Right ventricle myocardium superior (tissue), 1 donor: Measurements from ENCODE around the gene SMIM5. TPM values are rescaled to one million over a fixed set of nuclear protein-coding genes. Genes with fewer than 3 reads are reported as not detected.
"Not testable (repeated sequence)": the region's sequence is repeated elsewhere in the genome, so short reads cannot be mapped to it uniquely, and the experiment has no call there.

Experiments
- ATAC-seq: fragments of 200-7000 bp; cut with Tn5 transposase; one replicate; pipeline ENCODE4 v1.9.1; 2020; ENCODE audit warnings: mild to moderate bottlenecking; ENCODE audit not compliant: poor library complexity
- DNase-seq: peaks from one replicate; pipeline ENCODE4 v3.0.0-alpha.2; 2020
- intact Hi-C: fragments of 100-400 bp; cut with DNase I; formaldehyde crosslinking; loops from one replicate; pipeline ENCODE4 v1.11.2; 2022
- total RNA-seq: library from RNA; stranded (reverse); fragmentation: NEBNext Ultra II Directional; extraction: Animal tissue kit (Norgen Biotek cat#: 25700); gene quantifications from one replicate; pipeline ENCODE4 v1.2.1, GENCODE V29; 2021
- donor health status: DM: no; HTN: yes; CAD: no; lungs with severe emphysema.

The SMIM5 gene
- total RNA-seq, 1 donor from 2014 or later: 12.5 TPM

DNA sequence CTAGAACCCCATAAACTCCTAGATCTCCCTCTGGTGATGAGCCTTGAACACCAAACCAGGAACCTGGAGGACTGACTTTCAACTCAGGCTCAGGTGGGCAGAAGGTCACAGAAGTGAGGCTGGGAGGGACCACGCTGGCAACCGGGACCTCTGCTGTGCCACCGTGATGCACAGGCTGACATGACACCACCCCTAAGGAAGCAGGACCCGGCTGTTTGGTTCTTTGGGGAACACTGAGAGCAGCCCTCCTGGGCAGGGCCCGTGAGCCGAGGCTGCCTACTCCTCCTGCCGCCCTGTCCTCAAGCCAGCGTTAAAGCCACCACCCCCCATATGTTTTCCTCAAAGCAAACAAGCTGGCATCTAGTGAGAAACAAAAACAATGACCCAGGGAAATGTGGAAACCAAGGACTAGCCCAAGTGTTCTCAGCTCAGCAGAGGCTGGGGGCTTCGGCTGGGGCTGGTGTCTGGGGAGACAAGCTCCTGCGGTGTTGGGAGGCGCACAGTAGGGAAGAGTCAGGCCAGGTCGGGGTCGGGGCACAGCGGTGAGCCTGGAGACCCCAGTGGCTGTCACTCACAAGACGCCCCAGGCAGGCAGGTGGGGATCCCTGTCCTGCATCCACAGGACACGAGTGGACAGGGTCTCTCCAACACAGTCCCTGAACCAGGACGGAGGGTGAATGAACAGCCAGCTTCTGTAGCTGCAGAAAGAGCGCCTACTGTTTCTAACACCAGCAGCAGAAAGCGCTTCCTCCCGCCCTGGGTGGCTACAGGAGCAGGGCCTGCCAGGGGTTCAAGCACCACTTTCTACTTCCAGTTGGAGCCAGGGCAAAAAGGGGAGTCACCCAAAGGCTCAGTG is 1.7 kb downstream of the SMIM5 start:
- ATAC-seq: no peak
- DNase-seq: no peak
- intact Hi-C loops: loop anchor here (5.0 kb wide), 1 partner anchor 117 kb away; no protein-coding TSS in a partner anchor

DNA sequence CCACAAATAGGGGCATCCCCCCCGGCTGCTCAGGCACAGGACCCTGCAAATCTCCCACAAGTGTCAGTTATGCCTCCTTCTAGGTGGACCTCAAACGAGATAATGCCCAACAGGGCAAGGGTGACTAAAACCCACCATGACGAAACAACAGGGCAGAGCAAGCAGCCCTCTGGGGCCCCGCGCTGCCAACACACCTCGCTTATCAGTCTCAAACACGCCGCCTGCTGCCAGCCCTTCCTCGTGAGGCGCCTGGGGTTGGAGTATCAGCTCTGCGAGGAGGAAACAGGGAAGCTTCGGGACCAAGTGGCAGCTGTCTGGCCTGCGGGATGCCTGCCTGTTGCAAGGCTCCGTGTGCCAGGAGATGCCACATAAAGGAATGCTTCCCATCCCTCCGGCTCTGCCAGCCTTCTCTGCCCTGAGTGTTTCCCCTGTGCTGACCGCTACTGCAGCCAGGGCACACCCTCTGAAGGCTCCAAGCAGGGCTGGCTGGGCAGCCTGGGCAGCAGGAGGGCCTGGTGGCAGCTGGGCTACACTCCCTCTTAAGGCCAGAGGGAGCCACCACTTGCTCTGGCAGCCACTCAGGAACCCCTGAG is 2.5 kb downstream of the SMIM5 start:
- ATAC-seq: peak; percentile 35
- DNase-seq: peak; percentile 73
- intact Hi-C loops: no loop called here

DNA sequence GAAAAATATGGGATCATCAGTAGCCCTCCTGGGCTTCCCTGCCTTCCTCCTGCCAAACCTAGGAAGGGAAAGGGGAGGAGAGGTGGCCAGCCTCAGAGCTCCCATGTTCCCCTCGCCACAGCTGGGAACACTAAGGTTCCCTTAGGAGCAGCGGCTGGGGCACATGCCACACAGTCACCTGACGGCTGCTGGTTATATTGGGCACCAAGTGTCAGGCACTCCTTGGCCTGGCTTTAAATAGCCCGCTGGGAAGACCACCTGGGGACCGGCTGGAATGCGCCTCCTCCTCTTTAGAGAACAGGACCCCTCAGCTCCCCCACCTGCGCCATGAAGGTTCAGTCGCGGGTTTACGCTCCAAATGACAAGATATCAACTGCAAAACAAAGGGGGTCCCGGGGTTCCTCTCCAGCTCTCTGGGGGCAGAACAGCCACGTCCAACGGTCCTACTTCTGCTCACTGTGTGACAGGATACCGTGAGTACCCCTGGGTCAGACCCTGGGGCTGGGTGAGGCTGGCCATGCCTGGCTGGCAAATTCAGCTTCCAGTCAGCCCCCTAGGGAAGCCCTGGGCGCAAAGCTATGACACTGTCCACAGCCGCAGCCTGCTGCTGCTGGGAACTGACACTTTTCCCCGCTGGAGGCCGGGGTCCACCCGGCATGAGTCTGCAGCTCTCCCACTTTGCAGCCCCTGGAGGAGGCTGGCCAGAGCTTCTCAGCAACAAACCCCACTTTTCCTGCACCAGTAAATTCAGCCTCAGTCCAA is 3.3 kb downstream of the SMIM5 start:
- peak; percentile 71 for DNase-seq
- intact Hi-C loops: no loop called here
- ATAC-seq: peak; percentile 56

DNA sequence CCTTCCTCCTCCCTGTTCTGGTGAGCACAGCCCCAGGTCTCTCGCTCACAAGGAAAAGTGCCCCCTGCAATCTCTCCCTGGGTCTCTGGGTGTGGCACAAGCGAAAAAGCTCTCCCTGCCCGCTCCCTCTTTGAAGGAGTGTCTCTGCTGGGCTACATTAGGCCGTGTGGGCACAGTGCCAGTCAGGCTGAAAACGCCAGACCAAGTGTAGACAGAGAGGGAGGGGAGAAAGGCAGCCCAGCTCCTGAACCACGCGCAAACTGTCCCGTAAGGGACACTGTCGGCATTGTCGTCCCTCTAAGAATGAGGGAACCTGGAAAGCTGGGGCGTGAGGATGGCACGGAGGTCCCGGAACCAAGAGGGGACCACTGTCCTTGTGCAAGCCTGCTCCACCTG is 3.9 kb downstream of the SMIM5 start:
- ATAC-seq (peak; percentile 21), DNase-seq (peak; percentile 81)
- intact Hi-C loops: no loop called here

DNA sequence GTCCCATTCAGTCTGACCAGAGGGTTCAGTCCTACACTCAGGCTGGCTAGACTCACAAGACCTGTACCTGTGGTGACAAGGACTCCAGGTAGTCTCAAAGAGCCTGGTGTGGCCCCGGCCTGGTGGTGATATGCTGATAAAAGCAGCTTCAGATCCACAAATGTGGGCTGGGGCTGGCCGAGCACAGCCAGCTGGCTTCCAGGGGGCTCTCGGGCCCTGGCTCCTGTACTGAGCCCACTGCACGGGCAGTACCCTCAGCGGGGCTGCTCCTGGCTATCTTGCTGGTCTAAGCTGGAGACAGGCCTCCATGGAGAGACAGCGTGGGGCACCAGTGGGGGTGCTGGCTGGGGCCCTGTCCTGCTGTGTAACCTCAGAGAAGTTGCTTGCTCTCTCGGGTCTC is 4.3 kb downstream of the SMIM5 start:
- intact Hi-C loops: no loop called here
- ATAC-seq: no peak
- no peak for DNase-seq

DNA sequence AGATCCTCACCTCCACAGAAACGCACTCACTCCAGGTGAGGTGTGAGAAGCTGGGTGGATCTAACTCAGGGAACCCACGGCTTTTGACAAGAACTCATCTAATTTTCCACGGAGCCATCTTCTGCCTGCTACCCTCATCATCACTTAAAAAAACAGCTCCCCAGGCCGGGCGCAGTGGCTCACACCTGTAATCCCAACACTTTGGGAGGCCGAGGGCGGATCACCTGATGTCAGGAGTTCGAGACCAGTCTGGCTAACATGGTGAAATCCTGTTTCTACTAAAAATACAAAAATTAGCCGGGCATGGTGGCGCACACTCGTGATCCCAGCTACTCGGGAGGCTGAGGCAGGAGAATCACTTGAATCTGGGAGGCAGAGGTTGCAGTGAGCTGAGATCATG is 4.8 kb downstream of the SMIM5 start:
- intact Hi-C loops, ATAC-seq, DNase-seq: not testable (repeated sequence)

DNA sequence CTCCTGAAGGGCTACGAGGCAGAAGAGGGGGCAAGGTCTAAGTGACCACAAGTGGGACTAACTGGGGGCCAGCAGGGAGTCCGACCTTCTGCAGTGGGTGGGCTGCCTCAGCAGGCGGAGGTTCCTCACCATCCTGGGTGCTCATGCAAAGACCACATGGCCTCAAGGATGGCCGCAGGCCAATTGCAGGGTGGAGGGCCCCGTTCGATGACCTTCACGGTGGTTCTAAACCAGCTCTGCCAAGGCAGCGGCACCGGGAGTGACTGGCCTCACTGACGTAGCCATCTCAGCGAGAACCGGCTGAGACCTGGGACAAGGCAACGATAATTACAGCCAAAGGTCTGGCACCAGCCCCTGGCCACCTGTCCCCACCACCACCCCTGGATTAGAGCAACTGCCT is 5.7 kb downstream of the SMIM5 start:
- peak; percentile 4 for ATAC-seq
- intact Hi-C loops: no loop called here
- DNase-seq: no peak

DNA sequence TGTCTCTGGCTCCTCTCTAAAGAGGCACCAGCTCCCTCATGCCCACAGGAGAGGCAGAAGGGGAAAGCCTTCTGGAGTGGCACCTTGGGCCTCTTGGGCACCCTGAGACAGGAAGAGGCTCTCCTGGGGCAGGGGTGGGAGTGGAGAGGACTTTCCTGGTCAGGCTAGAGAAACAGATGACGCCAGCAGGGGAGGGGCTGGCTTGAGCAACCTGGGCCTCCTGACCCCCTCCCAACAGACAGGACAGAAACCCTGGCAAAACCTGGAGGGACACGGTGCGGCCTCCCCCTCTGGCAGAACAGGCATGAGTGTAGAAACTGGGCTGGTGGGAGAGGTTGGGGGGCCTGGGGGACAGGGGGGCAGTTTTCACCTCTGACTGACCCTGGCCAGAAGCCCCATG is 6.1 kb downstream of the SMIM5 start:
- DNase-seq (no peak), ATAC-seq (no peak)
- intact Hi-C loops: no loop called here

DNA sequence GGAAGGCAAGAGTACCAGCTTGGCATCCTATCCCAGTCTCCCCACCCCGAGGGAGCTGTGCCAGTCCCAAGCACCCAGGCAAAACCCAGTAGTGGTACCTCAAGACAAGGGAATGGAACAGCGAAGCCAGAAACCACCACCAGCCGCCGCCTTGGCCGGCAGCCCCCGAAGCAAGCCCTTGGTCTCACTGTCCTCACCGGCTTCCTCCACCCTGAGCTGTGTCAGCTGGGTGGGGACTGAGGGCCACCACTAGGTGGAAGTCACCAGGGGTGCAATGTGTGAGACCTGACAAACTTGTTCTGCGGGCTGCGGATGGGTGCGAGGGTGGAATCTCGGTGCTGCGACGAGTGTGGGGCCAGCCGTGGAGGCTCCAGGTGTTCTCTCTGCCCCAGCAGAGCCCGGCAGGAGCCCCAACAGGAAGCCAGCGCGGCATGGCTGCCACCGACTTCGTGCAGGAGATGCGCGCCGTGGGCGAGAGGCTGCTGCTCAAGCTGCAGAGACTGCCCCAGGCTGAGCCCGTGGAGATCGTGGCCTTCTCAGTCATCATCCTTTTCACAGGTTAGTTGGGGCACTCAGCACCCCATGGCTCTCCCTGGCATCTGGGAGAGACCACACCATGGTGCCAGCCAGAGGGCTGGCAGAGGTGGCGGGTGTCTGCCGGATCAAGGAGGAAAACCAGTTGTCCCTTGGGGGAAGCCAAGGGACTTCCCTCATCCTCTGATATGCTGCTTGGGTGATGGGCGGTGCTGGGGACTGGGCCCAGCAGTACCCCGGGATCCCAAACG is 6.7 kb downstream of the SMIM5 start:
- DNase-seq (no peak), ATAC-seq (no peak)
- intact Hi-C loops: no loop called here

DNA sequence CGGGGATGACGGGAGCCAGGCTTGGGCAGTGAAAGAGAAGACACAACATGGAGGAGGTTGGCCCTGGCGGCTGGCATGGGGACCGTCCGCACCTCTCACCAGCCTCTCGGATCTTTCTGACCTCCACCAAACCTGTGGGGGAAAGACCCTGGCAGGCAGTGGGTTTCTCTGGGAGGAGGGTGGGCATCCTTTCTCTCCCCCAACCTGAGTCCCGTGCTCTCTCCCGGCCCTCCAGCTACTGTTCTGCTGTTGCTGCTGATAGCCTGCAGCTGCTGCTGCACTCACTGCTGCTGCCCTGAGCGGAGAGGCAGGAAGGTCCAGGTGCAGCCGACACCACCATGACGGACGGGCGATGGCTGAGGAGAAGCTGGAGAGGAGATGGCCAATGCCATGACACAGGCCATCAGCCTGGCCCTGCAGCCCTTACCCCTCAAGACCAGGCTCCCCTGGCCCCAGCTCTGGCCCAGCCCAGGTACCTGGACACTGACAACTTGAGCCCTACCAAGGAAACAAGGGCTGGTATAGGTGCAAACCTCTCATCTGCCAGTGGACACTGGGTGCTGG is 7.4 kb downstream of the SMIM5 start:
- ATAC-seq (no peak), DNase-seq (no peak)

DNA sequence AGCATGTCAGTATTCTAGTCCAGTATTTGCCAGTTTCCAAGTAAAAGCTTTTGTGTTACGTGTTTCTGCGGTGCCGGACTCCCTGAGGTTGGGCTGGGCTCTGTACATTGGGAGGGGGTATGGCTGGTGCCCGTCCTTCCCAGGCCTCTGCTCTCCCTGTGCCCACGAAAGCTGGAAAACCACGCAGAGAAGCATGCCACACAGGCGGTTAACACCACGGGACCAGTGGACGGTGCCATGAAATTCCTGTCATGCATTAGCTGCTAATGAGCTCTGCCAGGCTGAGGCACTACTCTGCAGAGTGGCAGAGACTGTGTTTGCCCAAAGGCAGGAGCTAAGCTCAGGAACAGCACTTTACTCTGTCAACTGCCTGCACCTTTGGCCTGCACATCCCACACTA is 8.1 kb downstream of the SMIM5 start:
- peak; percentile 68 for DNase-seq
- ATAC-seq: peak; percentile 67
- intact Hi-C loops: no loop called here

More for the DNA sequence above, 7.4 kb downstream of the SMIM5 start:
- intact Hi-C loops: no loop called here

DNA sequence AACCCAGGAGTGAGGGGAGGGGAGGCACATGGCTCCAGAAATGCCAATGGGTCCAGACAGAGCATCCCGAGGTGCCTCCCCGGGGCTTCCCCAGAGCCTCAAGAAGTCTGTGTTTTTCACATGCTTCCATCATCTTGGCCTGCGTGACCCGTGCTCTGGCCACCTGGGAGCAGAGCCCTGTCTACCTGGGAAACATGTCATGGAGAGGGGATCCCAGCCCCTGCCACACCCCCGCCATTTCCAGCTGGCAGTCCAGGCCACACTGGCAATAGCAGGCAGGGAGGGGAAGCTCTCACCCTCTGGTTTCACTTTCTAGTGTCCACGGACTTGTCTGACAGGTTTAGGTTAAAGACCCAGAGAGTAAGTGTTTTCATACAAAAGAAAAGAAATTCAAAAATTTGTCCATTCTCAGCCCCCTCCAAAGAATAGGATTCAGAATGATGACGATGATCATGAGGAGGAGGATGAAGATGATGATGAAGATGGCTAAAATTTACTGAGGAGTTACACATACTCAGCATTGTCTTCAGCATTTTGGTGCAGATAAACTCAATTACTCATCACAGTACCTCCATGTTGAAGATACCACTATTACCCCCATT is 9.0 kb downstream of the SMIM5 start:
- DNase-seq (peak; percentile 37), ATAC-seq (no peak)
- intact Hi-C loops: no loop called here

DNA sequence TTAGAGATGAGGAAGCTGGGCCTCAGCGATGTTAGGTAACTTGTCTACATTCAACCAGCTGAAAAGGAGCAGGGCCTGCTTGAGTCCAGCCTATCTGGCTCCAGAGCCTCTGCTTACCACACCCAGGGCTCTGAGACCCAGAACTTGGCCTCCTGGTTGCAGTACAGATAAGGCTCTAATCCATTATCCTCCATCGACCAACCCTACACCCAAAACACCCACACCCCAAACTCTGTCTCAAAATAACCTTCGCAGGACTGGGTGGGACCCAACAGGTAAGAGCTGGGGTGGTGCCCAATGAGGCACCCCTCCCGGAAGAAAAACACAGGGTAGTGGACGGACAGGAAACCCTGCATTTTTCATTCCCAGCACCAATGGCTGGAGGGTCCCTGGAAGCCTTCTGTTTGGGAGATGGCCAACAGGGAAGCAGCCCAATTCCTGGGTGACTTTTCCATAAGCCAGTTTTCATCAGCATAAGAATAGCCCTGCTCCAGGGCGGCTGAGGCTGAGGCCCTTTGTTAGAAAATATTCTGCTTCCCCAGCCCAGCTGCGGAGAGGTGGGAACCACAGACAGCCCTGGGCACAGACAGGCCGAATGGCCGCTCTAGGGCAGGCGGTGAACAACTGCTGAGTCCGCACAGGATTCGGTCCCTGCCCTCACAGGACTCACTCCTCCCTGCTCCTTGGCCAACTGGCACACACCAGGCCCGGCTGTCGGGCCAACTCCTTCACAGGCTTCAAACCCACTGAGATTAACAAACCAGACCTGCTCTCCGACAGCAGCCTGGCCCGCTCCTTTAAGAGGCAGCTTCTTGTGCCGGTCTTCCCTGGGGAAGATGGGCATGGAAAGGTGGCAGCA is 9.8 kb downstream of the SMIM5 start:
- DNase-seq (peak; percentile 48), ATAC-seq (peak; percentile 11)
- intact Hi-C loops: no loop called here

DNA sequence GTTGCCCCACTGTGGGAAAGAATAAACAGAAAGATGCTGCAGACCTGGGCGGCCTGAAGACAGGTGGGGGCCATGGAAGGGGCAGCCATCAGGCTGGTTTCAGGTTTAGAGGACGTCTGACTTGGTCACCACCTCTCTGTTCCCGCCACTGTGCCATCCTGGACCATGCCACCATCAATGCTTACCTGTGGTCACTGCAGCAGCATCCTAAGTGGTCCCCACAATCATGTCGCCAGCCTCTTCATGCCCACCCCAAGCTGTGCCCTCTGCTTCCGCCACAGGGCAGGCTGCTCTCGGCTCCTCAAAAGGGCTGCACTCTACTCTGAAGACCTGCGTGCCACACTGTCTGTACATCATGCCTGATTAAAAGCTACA is 10.4 kb downstream of the SMIM5 start:
- no peak for ATAC-seq
- DNase-seq: no peak
- intact Hi-C loops: no loop called here

DNA sequence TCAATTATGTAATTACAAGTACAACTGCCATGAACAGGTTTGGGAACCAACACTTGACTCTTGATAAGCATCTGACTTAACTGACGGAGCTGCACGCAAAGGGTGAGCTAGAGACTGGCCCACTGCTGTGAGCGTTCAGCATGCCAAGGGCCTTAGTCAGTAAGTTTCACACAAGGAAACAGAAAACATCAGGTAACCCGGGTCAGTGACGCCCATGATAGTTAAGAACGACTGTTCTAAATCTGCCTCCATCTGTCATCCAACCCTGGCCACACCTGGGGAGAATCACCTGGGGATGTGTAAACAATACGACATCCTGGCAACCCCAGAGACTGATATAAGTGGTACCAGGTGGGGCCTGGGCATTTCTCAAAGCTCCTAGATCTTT is 12.3 kb downstream of the SMIM5 start:
- intact Hi-C loops: no loop called here
- ATAC-seq (no peak), DNase-seq (no peak)

DNA sequence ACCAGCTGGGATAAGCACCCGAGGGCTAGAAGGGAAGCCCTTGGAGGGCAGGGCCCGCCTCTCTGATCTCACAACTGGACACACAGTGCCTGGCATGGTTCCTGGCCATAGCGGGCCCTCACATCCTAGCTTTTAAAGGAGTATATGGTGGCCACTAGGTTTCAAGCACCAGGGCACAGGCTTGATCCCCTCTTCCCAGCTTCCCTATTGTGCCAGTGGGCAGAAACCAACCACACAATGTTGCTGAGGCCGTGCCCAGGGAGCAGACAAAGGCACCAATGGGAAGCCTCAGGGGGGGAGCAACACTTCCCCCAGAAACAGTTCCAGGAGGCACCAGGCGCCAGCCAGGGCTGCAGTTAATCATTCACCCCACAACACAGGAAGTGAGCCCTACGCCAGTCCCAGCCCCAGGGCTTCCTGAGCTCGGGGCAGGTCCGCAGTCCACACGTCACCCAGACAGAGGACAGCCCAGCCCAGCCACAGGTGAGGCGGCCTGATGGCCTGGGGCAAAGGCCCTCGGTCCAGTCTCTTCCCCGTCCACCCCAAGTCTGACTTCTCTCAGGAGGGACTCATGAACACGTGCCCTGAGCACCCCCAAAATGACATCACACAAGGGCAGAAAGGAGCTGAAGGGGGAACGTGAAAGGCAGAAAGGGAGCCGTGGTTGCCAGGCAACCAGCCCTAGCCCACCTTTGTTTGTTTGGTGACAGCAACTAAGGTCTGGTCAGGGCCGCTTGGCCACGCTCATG is 12.8 kb downstream of the SMIM5 start:
- no peak for ATAC-seq
- DNase-seq: peak; percentile 44
- intact Hi-C loops: no loop called here

DNA sequence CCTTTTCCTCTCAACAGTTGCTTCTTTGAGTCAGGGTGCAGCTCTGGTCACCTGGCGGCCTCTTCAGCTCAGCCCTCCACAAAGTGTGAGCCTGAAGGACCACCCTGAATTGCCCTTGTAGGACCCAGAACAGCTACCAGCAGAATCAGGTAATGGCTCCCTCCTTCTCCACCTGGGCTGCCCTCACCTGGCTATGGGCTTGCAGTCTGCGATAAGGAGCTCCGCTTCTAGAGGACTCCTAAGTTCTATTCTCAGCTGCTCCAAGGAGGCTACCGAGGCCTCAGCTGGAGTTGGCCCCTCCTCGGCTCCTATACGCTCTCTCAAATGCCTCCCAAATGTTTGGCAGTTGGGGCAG is 13.4 kb downstream of the SMIM5 start:
- intact Hi-C loops: no loop called here
- ATAC-seq (no peak), DNase-seq (no peak)
